ENCODE results near the gene ITPR3. TPM values are rescaled to one million over a fixed set of nuclear protein-coding genes. Genes with fewer than 3 reads are reported as not detected.

Gene ITPR3
- total RNA-seq, 4 donors from 2014 or later = 11.8 to 25.0 (median 19.6) TPM

GRCh38 chr6:33732817-33733708, 111.9 kb downstream of the ITPR3 start:
- Histone ChIP-seq H3K27me3 (no peaks in the 10 kb centered on the region), H3K36me3 (no peaks in the 10 kb centered on the region), H3K9me3 (no peaks in the 10 kb centered on the region), H3K4me1 (no peaks in the 10 kb centered on the region), H3K27ac (no peak overlapping the region), H3K4me3 (no peak overlapping the region)
- WGBS, 2 donors (ENCODE audit: low coverage in 1 of 2) = 63% methylated on average over 3 of the region's 13 CpGs; no CpG with 5 or more reads in 1 of the 2 donors
- ATAC-seq = no peak
- TF ChIP-seq CTCF (IDR thresholded peaks at IDR 0.05) = no peak
- no peak for TF ChIP-seq POLR2AphosphoS5 (IDR thresholded peaks at IDR 0.05)
- no peak for TF ChIP-seq POLR2A (IDR thresholded peaks at IDR 0.05)
- TF ChIP-seq EP300 (IDR thresholded peaks at IDR 0.05) = no peak

GRCh38 chr6:33733709-33734007, 112.5 kb downstream of the ITPR3 start:
- Histone ChIP-seq H3K27me3 (no peaks in the 10 kb centered on the region), H3K9me3 (no peaks in the 10 kb centered on the region), H3K4me3 (no peak overlapping the region), H3K36me3 (peaks cover 0 to 1% of the 10 kb centered on the region in 2 donors), H3K4me1 (no peaks in the 10 kb centered on the region), H3K27ac (no peak overlapping the region)
- TF ChIP-seq POLR2AphosphoS5 (IDR thresholded peaks at IDR 0.05) (no peak), EP300 (IDR thresholded peaks at IDR 0.05) (no peak), CTCF (IDR thresholded peaks at IDR 0.05) (no peak), POLR2A (IDR thresholded peaks at IDR 0.05) (no peak)
- WGBS, 2 donors (ENCODE audit: low coverage in 1 of 2) = no CpG with 5 or more reads among the region's 8 CpGs
- no peak for ATAC-seq

DNA sequence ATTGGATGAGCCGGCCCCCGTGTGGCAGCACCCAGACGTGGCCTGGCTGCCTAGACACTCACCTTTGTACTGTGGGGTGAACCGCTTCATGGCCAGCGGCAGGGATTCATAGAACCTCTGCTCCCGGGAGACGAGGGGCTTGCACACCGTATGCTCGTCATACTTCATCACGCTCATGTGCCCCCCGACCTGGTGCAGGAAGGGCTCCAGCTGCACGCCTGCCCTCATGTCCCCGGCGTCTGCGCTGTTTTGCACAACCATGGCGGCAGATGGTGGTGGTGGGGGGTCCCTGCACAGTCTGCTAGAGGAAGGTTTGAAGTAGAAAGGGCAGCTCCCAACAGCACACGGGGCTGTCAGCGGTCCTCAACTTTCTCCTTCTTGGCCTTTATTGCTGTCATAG, 114.1 kb downstream of the ITPR3 start:
- Histone ChIP-seq H3K27ac (no peak overlapping the region), H3K27me3 (no peaks in the 10 kb centered on the region), H3K36me3 (peaks cover 0 to 4% of the 10 kb centered on the region in 2 donors), H3K4me1 (no peaks in the 10 kb centered on the region), H3K9me3 (no peaks in the 10 kb centered on the region), H3K4me3 (no peak overlapping the region)
- no peak for TF ChIP-seq POLR2A (IDR thresholded peaks at IDR 0.05)
- no peak for TF ChIP-seq CTCF (IDR thresholded peaks at IDR 0.05)
- no peak for TF ChIP-seq EP300 (IDR thresholded peaks at IDR 0.05)
- ATAC-seq = no peak
- 40% methylated on average over 1 of the region's 18 CpGs; no CpG with 5 or more reads in 1 of the 2 donors for WGBS, 2 donors (ENCODE audit: low coverage in 1 of 2)

GRCh38 chr6:33737267-33738026, 116.3 kb downstream of the ITPR3 start:
- H3K36me3 ChIP-seq = peaks cover 0 to 4% of the 10 kb centered on the region in 2 donors

More at GRCh38 chr6:33737267-33738026, 116.3 kb downstream of the ITPR3 start:
- no peaks in the 10 kb centered on the region for H3K4me1 ChIP-seq
- H3K9me3 ChIP-seq = no peaks in the 10 kb centered on the region
- peaks cover 14% of the 10 kb centered on the region for H3K27me3 ChIP-seq
- no peak for ATAC-seq
- H3K4me3 ChIP-seq = no peak overlapping the region
- peak; percentile 34 for TF ChIP-seq POLR2AphosphoS5 (IDR thresholded peaks at IDR 0.05)
- TF ChIP-seq CTCF (IDR thresholded peaks at IDR 0.05) = no peak
- no peak for TF ChIP-seq POLR2A (IDR thresholded peaks at IDR 0.05)
- no peak for TF ChIP-seq EP300 (IDR thresholded peaks at IDR 0.05)
- no peak overlapping the region for H3K27ac ChIP-seq
- WGBS, 2 donors (ENCODE audit: low coverage in 1 of 2) = 0% methylated on average over 1 of the region's 15 CpGs; no CpG with 5 or more reads in 1 of the 2 donors
